Measurements from ENCODE around the gene RNF151. TPM values are rescaled to one million over a fixed set of nuclear protein-coding genes. Genes with fewer than 3 reads are reported as not detected.

RNF151 gene
- total RNA-seq, 4 donors from 2014 or later = not detected

- 4% methylated on average over 4 of the region's 17 CpGs; no CpG with 5 or more reads in 1 of the 2 donors for WGBS, 2 donors (ENCODE audit: low coverage in 1 of 2)
- ATAC-seq = no peak
Observed at GRCh38 chr16:1942047-1942809, 24.4 kb upstream of the RNF151 start.

GRCh38 chr16:1942810-1943726 lies 23.6 kb upstream of the RNF151 start, which contains the start of gene MSRB1:
MSRB1 (minus strand) TSS chr16:1943199; CDS start chr16:1943156, 43 bp downstream.
- ATAC-seq = peak; percentile 97
- no peak for TF ChIP-seq EP300 (IDR thresholded peaks at IDR 0.05)
- peak; percentile 96 to 97 for TF ChIP-seq POLR2A (IDR thresholded peaks at IDR 0.05)
- TF ChIP-seq, protein P1, sequence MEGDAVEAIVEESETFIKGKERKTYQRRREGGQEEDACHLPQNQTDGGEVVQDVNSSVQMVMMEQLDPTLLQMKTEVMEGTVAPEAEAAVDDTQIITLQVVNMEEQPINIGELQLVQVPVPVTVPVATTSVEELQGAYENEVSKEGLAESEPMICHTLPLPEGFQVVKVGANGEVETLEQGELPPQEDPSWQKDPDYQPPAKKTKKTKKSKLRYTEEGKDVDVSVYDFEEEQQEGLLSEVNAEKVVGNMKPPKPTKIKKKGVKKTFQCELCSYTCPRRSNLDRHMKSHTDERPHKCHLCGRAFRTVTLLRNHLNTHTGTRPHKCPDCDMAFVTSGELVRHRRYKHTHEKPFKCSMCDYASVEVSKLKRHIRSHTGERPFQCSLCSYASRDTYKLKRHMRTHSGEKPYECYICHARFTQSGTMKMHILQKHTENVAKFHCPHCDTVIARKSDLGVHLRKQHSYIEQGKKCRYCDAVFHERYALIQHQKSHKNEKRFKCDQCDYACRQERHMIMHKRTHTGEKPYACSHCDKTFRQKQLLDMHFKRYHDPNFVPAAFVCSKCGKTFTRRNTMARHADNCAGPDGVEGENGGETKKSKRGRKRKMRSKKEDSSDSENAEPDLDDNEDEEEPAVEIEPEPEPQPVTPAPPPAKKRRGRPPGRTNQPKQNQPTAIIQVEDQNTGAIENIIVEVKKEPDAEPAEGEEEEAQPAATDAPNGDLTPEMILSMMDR (IDR thresholded peaks at IDR 0.05) = peak in 1 of 4 experiments; percentile 17
- TF ChIP-seq POLR2AphosphoS5 (IDR thresholded peaks at IDR 0.05) = peak; percentile 99

More at GRCh38 chr16:1942047-1942809, 24.4 kb upstream of the RNF151 start:
- Histone ChIP-seq H3K4me1 (peaks cover 2 to 34% (median 11%) of the 10 kb centered on the region in 3 donors), H3K36me3 (peaks cover 0 to 42% of the 10 kb centered on the region in 2 donors), H3K27me3 (no peaks in the 10 kb centered on the region), H3K27ac (peak overlapping the region; percentile 92 to 96 (median 96)), H3K4me3 (peak overlapping the region; percentile 87 to 92), H3K9me3 (no peaks in the 10 kb centered on the region)
- TF ChIP-seq POLR2A (IDR thresholded peaks at IDR 0.05) (peak; percentile 17 to 34), POLR2AphosphoS5 (IDR thresholded peaks at IDR 0.05) (peak; percentile 48), EP300 (IDR thresholded peaks at IDR 0.05) (no peak)

DNA sequence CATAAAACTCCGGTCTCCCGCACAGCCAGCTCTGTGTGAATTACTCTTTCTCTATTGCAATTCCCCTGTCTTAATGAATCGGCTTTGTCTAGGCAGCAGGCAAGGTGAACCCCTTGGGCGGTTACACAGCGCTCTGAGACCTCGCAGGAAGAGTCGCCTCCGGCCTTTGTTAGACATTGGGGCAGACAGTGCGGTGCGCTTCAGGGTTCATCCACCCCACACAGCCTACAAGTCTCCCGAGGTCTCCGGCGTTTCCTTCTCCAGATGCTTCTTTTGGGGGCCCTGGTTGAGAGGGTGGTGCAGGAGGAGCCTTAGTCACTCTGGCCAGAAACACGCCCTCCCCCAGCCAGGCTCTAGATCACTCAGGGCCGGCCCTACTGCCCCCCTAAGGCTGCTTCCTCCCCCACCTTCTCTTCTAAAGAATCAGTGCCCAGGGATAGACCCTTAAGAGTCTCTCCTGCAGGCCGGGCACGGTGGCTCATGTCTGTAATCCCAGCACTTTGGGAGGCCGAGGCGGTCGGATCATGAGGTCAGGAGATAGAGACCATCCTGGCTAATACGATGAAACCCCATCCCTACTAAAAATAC lies 21.9 kb upstream of the RNF151 start:
- Histone ChIP-seq H3K36me3 (peaks cover 0 to 17% of the 10 kb centered on the region in 2 donors), H3K27me3 (no peaks in the 10 kb centered on the region), H3K27ac (no peak overlapping the region), H3K9me3 (no peaks in the 10 kb centered on the region), H3K4me3 (no peak overlapping the region), H3K4me1 (peaks cover 2 to 34% (median 11%) of the 10 kb centered on the region in 3 donors)
- WGBS, 2 donors (ENCODE audit: low coverage in 1 of 2) = 81 to 88% methylated on average over 4 to 12 of the region's 21 CpGs
- TF ChIP-seq POLR2AphosphoS5 (IDR thresholded peaks at IDR 0.05) (no peak), POLR2A (IDR thresholded peaks at IDR 0.05) (no peak), EP300 (IDR thresholded peaks at IDR 0.05) (no peak)
- TF ChIP-seq, protein P1 (IDR thresholded peaks at IDR 0.05) = no peak
- ATAC-seq = no peak

More at GRCh38 chr16:1942810-1943726, 23.6 kb upstream of the RNF151 start, which contains the start of gene MSRB1:
- no peaks in the 10 kb centered on the region for H3K27me3 ChIP-seq
- H3K4me3 ChIP-seq = peak within 1 kb of the TSS; percentile 87 to 92
- H3K4me1 ChIP-seq = peaks cover 2 to 34% (median 11%) of the 10 kb centered on the region in 3 donors
- H3K27ac ChIP-seq = peak within 1 kb of the TSS; percentile 92 to 96 (median 96)
- 5 to 10% methylated on average over 5 to 6 of the region's 77 CpGs for WGBS, 2 donors (ENCODE audit: low coverage in 1 of 2)
- H3K36me3 ChIP-seq = peaks cover 0 to 33% of the 10 kb centered on the region in 2 donors
- H3K9me3 ChIP-seq = no peaks in the 10 kb centered on the region

DNA sequence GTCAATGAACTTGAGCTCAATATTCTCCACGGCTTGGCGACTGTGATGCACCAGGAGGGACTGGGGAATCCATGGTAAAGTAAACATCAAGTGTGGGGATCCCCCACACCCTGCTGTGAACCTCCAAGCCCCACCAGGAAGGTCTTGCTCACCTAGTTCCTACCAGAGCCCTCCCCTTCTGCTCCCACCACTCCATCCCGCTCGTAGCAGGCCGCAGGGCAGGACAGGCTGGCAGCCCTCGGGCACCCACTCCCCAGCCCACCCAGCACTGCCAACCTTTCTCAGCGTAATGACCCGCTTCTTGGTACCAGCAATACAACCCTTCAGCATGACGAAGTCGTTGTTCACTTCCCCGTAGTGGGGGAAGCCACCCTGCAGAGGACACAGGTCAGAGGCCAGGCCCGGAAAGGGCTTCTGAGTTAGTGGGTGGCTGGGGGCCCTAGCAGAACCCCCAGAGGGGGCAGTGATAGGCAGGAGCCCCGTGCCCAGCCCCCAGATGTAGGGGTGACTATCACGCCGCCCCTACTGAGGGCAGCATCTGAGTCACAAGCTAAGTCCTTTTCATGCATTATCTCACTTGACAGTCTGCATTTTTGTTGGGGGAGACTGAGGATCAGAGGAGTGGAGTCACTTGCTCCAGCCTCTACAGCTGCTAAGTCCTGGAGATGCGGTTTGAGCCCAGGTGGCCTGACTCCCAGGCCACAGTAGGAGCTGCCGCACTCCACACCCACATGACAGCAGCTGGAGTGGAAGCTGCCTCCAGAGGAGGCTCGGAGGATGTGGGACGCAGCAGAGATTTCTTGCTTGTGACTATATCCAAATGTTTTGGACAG lies 20.9 kb upstream of the RNF151 start:
- peaks cover 2 to 27% (median 11%) of the 10 kb centered on the region in 3 donors for H3K4me1 ChIP-seq
- 75 to 85% methylated on average over 2 to 13 of the region's 19 CpGs for WGBS, 2 donors (ENCODE audit: low coverage in 1 of 2)
- no peaks in the 10 kb centered on the region for H3K27me3 ChIP-seq
- TF ChIP-seq EP300 (IDR thresholded peaks at IDR 0.05) (no peak), POLR2A (IDR thresholded peaks at IDR 0.05) (no peak), POLR2AphosphoS5 (IDR thresholded peaks at IDR 0.05) (no peak)
- TF ChIP-seq, protein P1 (IDR thresholded peaks at IDR 0.05) = no peak
- no peak overlapping the region for H3K27ac ChIP-seq
- no peaks in the 10 kb centered on the region for H3K9me3 ChIP-seq
- H3K36me3 ChIP-seq = peaks cover 0 to 6% of the 10 kb centered on the region in 2 donors
- ATAC-seq = no peak
- H3K4me3 ChIP-seq = no peak overlapping the region
